ENCODE data around the gene PGBD4. TPM values are rescaled to one million over a fixed set of nuclear protein-coding genes. Genes with fewer than 3 reads are reported as not detected.

The PGBD4 gene
- total RNA-seq, 2 donors from 2014 or later = 0.68 to 0.93 TPM

- H3K36me3 Mint-ChIP-seq (ENCODE audit: low read depth) = no peaks in the 10 kb centered on the region
- 81 to 88% methylated on average over 5 of the region's 6 CpGs for WGBS, 2 experiments (ENCODE audit: insufficient coverage in 1 of 2, insufficient read length in 1 of 2)
- Histone ChIP-seq H3K36me3 (ENCODE audit: control insufficient read depth, insufficient read depth, low read length) (no peaks in the 10 kb centered on the region), H3K9ac (ENCODE audit: extremely low read depth, low read length, poor library complexity, severe bottlenecking) (no peak overlapping the region), H3K27me3 (ENCODE audit: control insufficient read depth, insufficient read depth, low read length, poor library complexity, severe bottlenecking) (no peaks in the 10 kb centered on the region), H3K4me1 (ENCODE audit: control insufficient read depth, insufficient read depth, low read length) (no peaks in the 10 kb centered on the region), H3K9me3 (ENCODE audit: control insufficient read depth, low read length) (no peaks in the 10 kb centered on the region), H3K4me3 (ENCODE audit: low read length) (no peak overlapping the region), H3K27ac (ENCODE audit: low read depth, low read length) (no peak overlapping the region)
- H3K9me3 Mint-ChIP-seq = no peaks in the 10 kb centered on the region
- no peaks in the 10 kb centered on the region for H3K4me1 Mint-ChIP-seq
- no peak for DNase-seq
- H3K27ac Mint-ChIP-seq = no peak overlapping the region
- H3K4me3 Mint-ChIP-seq = no peak overlapping the region
- TF ChIP-seq CTCF (conservative IDR thresholded peaks at IDR 0.05) = no peak
- peaks cover 4% of the 10 kb centered on the region for H3K27me3 Mint-ChIP-seq (ENCODE audit: insufficient read depth)
These were observed 31.9 kb upstream of the PGBD4 start for GRCh38 chr15:34070003-34070402.

DNA sequence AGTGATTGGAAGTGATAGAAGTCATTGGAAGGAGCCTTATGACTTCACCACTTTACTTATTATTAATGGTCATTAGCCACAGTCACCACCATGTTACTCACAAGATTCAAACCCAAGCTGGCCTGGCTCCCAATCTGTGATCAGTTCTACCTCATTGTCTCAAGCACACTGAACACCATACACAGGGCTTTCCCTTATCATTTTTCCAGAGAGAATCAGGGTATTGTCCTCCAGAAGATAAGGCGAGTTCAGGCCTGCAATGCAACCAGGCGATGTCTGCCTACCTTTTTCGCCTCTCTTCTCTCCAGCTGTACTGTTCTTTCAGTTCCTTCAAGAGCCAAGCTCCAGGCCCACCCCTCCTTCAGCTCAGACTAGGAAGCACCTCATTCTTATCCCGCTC is 25.1 kb upstream of the PGBD4 start:
- Histone ChIP-seq H3K9me3 (ENCODE audit: control insufficient read depth, low read length) (no peaks in the 10 kb centered on the region), H3K27me3 (ENCODE audit: control insufficient read depth, insufficient read depth, low read length, poor library complexity, severe bottlenecking) (no peaks in the 10 kb centered on the region), H3K4me1 (ENCODE audit: control insufficient read depth, insufficient read depth, low read length) (no peaks in the 10 kb centered on the region), H3K9ac (ENCODE audit: extremely low read depth, low read length, poor library complexity, severe bottlenecking) (no peak overlapping the region), H3K27ac (ENCODE audit: low read depth, low read length) (no peak overlapping the region), H3K36me3 (ENCODE audit: control insufficient read depth, insufficient read depth, low read length) (no peaks in the 10 kb centered on the region), H3K4me3 (ENCODE audit: low read length) (no peak overlapping the region)
- WGBS, 2 experiments (ENCODE audit: insufficient coverage in 1 of 2, insufficient read length in 1 of 2) = 88 to 90% methylated on average over 4 of the region's 4 CpGs
- no peaks in the 10 kb centered on the region for H3K36me3 Mint-ChIP-seq (ENCODE audit: low read depth)
- no peak overlapping the region for H3K4me3 Mint-ChIP-seq
- TF ChIP-seq CTCF (conservative IDR thresholded peaks at IDR 0.05) = no peak
- no peaks in the 10 kb centered on the region for H3K9me3 Mint-ChIP-seq
- no peak overlapping the region for H3K27ac Mint-ChIP-seq
- H3K4me1 Mint-ChIP-seq = no peaks in the 10 kb centered on the region
- H3K27me3 Mint-ChIP-seq (ENCODE audit: insufficient read depth) = no peaks in the 10 kb centered on the region
- DNase-seq = no peak

DNA sequence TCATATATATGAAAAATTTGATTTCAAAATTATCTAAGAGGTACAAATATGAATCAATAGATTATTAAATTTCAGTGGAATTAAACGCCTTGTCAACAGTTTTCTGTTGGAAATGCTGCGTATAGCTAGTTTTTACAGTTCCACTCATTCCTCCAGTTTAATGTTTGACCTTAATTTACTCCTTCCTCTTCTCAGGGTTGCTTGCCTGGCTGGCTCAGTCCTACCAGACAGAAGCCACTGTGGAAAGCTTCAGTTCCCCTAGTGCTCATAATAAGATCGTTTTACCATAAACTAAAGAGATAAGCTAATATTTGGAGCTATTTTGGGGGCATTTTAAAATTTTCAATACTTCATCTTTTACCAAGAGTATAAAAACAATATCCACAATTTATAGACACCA is 23.0 kb upstream of the PGBD4 start:
- Mint-ChIP-seq H3K4me1 (no peaks in the 10 kb centered on the region), H3K27me3 (ENCODE audit: insufficient read depth) (no peaks in the 10 kb centered on the region), H3K36me3 (ENCODE audit: low read depth) (peaks cover 10% of the 10 kb centered on the region), H3K27ac (no peak overlapping the region), H3K9me3 (no peaks in the 10 kb centered on the region), H3K4me3 (no peak overlapping the region)
- no peak for TF ChIP-seq CTCF (conservative IDR thresholded peaks at IDR 0.05)
- Histone ChIP-seq H3K4me3 (ENCODE audit: low read length) (no peak overlapping the region), H3K9ac (ENCODE audit: extremely low read depth, low read length, poor library complexity, severe bottlenecking) (no peak overlapping the region), H3K36me3 (ENCODE audit: control insufficient read depth, insufficient read depth, low read length) (peaks cover 5% of the 10 kb centered on the region), H3K27me3 (ENCODE audit: control insufficient read depth, insufficient read depth, low read length, poor library complexity, severe bottlenecking) (no peaks in the 10 kb centered on the region), H3K27ac (ENCODE audit: low read depth, low read length) (no peak overlapping the region), H3K4me1 (ENCODE audit: control insufficient read depth, insufficient read depth, low read length) (no peaks in the 10 kb centered on the region), H3K9me3 (ENCODE audit: control insufficient read depth, low read length) (no peaks in the 10 kb centered on the region)
- DNase-seq = no peak
- 98 to 100% methylated on average over 2 to 3 of the region's 3 CpGs for WGBS, 2 experiments (ENCODE audit: insufficient coverage in 1 of 2, insufficient read length in 1 of 2)
